NCI-H510A (cell line): Measurements from ENCODE around the gene NDUFA12.

Source experiments
- DNase-seq: peaks from one replicate; lab custom pipeline; 2025; lab: John Stamatoyannopoulos, UW

The NDUFA12 gene

DNA sequence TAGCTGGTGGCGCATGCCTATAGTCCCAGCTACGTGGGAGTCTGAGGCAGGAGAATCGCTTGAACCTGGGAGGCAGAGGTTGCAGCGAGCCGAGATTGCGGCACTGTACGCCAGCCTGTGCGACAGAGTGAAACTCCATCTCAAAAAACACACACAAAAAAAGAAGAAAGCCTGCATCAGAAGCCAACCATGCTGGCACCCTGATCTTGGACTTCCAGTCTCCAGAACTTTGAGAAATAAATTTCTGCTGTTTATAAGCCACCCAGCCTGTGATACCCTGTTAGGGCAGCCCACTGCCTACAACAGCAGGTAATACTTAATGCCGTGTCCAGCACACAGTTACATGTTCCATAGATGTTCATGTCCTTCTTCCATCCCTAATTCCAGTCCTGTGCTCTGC lies 62.7 kb downstream of the NDUFA12 start:
- DNase-seq: no peak

DNA sequence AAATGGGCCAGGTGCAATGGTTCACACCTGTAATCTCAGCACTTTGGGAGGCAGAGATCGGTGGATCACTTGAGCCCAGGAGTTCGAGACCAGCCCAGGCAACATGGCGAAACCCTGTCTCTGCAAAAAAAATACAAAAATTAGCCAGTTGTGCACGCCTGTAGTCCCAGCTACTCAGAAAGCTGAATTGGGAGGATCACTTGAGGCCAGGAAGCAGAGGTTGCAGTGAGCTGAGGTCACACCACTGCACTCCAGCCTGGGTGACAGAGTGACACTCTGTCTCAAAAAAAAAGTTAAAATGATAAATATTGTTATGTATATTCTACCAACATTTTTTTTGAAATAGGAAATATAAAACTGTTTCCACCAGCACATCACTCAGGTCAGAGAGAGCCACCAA lies 64.9 kb downstream of the NDUFA12 start:
- no peak for DNase-seq

DNA sequence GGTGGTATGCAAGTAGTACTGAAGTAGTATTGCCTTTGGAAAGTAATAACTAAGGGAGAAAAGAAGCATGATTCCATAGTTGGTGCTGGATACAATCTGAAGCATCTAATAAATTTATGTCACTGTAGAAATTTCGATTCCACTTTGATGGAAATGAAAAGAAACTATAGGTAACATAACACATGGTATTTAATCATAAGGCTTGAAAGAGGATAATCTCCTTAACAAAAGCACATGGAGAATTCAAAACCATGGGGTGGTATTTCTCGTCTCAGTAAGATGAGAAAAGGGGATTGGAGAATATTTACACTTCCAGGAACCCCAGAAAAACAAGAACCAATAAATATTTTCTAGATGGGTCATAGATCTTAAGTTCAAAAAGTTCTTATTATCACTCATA lies 72.7 kb downstream of the NDUFA12 start:
- DNase-seq: no peak

DNA sequence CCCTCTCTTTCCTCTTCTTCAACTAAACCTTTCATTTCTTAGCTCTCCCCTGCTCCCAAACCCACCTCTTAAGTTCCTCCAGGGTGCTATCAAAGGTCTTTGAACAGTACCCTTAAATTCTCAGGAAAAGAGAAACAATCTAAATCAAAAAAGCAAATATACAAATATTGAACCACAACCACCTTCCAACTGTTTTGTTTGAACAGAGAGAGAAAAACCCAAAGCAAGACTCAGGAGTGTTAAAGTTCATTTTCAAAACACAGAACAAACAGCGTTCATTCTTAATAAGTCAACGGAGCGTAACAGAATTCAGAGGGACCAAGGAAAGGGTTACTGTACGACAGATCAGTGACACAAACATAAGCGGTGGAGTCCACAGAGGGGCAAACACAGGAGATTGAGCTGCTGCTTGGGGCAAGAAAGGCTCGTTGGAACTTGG lies 73.3 kb downstream of the NDUFA12 start:
- peak; percentile 12 for DNase-seq

DNA sequence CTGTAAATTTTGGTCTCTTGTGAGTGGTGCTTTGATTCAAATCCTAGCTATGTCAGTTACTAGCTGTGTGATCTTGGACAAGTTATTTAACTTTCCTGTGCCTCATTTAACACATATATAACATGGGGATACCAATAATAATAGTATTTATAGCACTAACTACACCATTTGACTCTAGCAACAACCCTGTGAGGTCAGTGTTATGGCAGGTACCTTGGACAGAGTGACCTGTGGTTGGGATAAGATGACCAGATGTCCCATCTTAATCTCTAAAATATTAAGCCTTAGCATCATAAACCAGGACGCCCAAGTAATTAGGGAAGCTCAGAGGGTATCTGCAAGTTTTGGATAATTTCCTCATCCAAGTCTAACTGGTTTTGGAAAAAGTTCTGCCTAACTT lies 73.7 kb downstream of the NDUFA12 start:
- DNase-seq: no peak

DNA sequence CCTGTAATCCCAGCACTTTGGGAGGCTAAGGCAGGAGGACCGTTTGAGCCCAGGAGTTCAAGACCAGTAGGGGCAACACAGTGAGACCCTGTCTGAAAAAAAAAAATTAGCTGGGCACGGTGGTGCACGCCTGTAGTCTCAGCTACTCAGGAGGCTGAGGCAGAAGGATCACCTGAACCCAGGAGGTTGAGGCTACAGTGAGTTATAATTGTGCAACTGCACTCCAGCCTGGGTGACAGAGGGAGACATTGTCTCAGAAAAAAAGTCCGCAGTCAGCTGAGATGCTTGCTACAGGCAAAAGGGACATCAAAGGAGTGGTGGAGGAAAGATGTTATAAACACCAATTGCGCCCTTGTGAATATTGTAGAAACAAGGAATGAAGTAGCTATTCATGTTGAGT lies 77.8 kb downstream of the NDUFA12 start:
- DNase-seq: no peak

DNA sequence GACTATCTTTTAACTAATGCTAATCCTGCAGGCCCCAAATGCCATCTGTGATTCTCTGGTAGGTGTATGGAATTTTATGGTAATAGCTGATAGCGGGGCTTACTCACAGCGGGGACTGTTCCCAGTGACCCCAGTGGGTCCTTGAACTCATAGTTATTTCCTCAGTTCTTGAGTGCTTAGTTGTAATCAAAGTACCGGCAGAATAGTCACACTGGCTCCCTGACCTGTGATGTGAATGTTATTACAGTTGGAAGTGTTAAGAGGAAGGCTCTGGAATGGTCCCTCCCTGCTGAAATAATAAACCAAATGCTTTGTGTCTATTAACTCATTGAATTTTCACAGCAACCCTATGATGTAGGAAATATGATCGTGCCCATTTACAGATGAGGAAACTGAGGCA lies 78.3 kb downstream of the NDUFA12 start:
- no peak for DNase-seq

DNA sequence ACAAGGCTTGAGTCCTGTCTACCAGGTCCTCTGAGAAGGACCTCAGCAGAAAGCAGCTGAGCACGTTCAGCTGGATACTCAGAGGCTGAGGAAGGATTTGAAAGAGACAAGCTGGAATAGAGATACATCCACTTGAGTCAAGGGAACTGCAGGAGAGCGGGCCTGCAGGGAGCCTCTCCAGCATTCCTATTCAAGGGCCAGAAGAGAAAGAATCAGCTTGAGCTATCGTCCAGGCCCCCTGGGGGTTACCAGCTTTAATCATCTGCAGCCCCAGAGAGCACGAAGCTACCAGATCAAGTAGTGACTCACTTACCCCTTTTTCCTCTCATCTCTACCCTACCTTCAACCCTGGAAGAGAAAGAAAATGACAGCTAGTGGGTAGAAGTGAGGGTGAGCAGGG lies 80.9 kb downstream of the NDUFA12 start:
- no peak for DNase-seq
